Activated naive CD8-positive, alpha-beta T cell (primary cell): ENCODE measurements around the gene KLHL7.
"Not testable (repeated sequence)": the region's sequence is repeated elsewhere in the genome, so short reads cannot be mapped to it uniquely, and the experiment has no call there.

Source experiments
- H3K27ac Mint-ChIP-seq: one replicate; pipeline ENCODE4 v1.8.0; 2021; ENCODE audit warnings: mixed read lengths
- H3K27me3 Mint-ChIP-seq: one replicate; pipeline ENCODE4 v1.8.0; 2021; ENCODE audit warnings: mixed read lengths
- H3K36me3 Mint-ChIP-seq: one replicate; pipeline ENCODE4 v1.8.0; 2021; ENCODE audit warnings: mixed read lengths
- H3K4me1 Mint-ChIP-seq: one replicate; pipeline ENCODE4 v1.8.0; 2021; ENCODE audit warnings: low read depth, mixed read lengths
- H3K4me3 Mint-ChIP-seq: one replicate; pipeline ENCODE4 v1.8.0; 2021; ENCODE audit warnings: mild to moderate bottlenecking, mixed read lengths
- H3K9me3 Mint-ChIP-seq: one replicate; pipeline ENCODE4 v1.8.0; 2021; ENCODE audit warnings: low read depth, mixed read lengths

KLHL7 gene

GRCh38 chr7:23210506-23210905, 104.9 kb downstream of the KLHL7 start:
- H3K27ac Mint-ChIP-seq: no peak overlapping the region
- H3K4me3 Mint-ChIP-seq: no peak overlapping the region
- H3K4me1 Mint-ChIP-seq: peaks cover 2% of the 10 kb centered on the region
- H3K36me3 Mint-ChIP-seq: peaks cover 2% of the 10 kb centered on the region
- H3K27me3 Mint-ChIP-seq: peaks cover 24% of the 10 kb centered on the region
- H3K9me3 Mint-ChIP-seq: no peaks in the 10 kb centered on the region

GRCh38 chr7:23211589-23211988, 106.0 kb downstream of the KLHL7 start:
- H3K36me3 Mint-ChIP-seq: no peaks in the 10 kb centered on the region
- H3K4me3 Mint-ChIP-seq: no peak overlapping the region
- no peaks in the 10 kb centered on the region for H3K4me1 Mint-ChIP-seq
- no peaks in the 10 kb centered on the region for H3K9me3 Mint-ChIP-seq
- no peak overlapping the region for H3K27ac Mint-ChIP-seq
- peaks cover 19% of the 10 kb centered on the region for H3K27me3 Mint-ChIP-seq

- H3K4me1 Mint-ChIP-seq: no peaks in the 10 kb centered on the region
- H3K27ac Mint-ChIP-seq: no peak overlapping the region
- no peaks in the 10 kb centered on the region for H3K9me3 Mint-ChIP-seq
- H3K4me3 Mint-ChIP-seq: no peak overlapping the region
- H3K36me3 Mint-ChIP-seq: no peaks in the 10 kb centered on the region
- peaks cover 18% of the 10 kb centered on the region for H3K27me3 Mint-ChIP-seq
These were observed 106.8 kb downstream of the KLHL7 start for GRCh38 chr7:23212395-23212794.

- no peaks in the 10 kb centered on the region for H3K9me3 Mint-ChIP-seq
- no peaks in the 10 kb centered on the region for H3K4me1 Mint-ChIP-seq
- peaks cover 13% of the 10 kb centered on the region for H3K27me3 Mint-ChIP-seq
- H3K27ac Mint-ChIP-seq: no peak overlapping the region
- H3K4me3 Mint-ChIP-seq: no peak overlapping the region
- H3K36me3 Mint-ChIP-seq: no peaks in the 10 kb centered on the region
These were observed 107.3 kb downstream of the KLHL7 start for GRCh38 chr7:23212841-23213240.

- no peak overlapping the region for H3K4me3 Mint-ChIP-seq
- H3K4me1 Mint-ChIP-seq: no peaks in the 10 kb centered on the region
- no peaks in the 10 kb centered on the region for H3K36me3 Mint-ChIP-seq
- H3K9me3 Mint-ChIP-seq: no peaks in the 10 kb centered on the region
- H3K27ac Mint-ChIP-seq: no peak overlapping the region
- H3K27me3 Mint-ChIP-seq: peaks cover 8% of the 10 kb centered on the region
These were observed 108.2 kb downstream of the KLHL7 start for GRCh38 chr7:23213755-23214154.

- no peak overlapping the region for H3K27ac Mint-ChIP-seq
- H3K9me3 Mint-ChIP-seq: no peaks in the 10 kb centered on the region
- H3K4me3 Mint-ChIP-seq: no peak overlapping the region
These were observed 108.8 kb downstream of the KLHL7 start for GRCh38 chr7:23214423-23214822.

GRCh38 chr7:23214938-23215337, 109.4 kb downstream of the KLHL7 start:
- no peak overlapping the region for H3K27ac Mint-ChIP-seq
- no peaks in the 10 kb centered on the region for H3K4me1 Mint-ChIP-seq
- peaks cover 4% of the 10 kb centered on the region for H3K27me3 Mint-ChIP-seq
- no peak overlapping the region for H3K4me3 Mint-ChIP-seq
- H3K9me3 Mint-ChIP-seq: no peaks in the 10 kb centered on the region
- no peaks in the 10 kb centered on the region for H3K36me3 Mint-ChIP-seq

More at GRCh38 chr7:23214423-23214822, 108.8 kb downstream of the KLHL7 start:
- H3K36me3 Mint-ChIP-seq: no peaks in the 10 kb centered on the region
- no peaks in the 10 kb centered on the region for H3K4me1 Mint-ChIP-seq
- peaks cover 5% of the 10 kb centered on the region for H3K27me3 Mint-ChIP-seq

GRCh38 chr7:23216021-23216420, 110.4 kb downstream of the KLHL7 start:
- Mint-ChIP-seq H3K27me3 (no peaks in the 10 kb centered on the region), H3K9me3 (no peaks in the 10 kb centered on the region), H3K36me3 (no peaks in the 10 kb centered on the region), H3K4me1 (no peaks in the 10 kb centered on the region), H3K27ac (no peak overlapping the region), H3K4me3 (no peak overlapping the region)

GRCh38 chr7:23218196-23218595, 112.6 kb downstream of the KLHL7 start:
- Mint-ChIP-seq H3K27ac (no peak overlapping the region), H3K4me1 (no peaks in the 10 kb centered on the region), H3K4me3 (no peak overlapping the region), H3K9me3 (no peaks in the 10 kb centered on the region), H3K36me3 (no peaks in the 10 kb centered on the region), H3K27me3 (no peaks in the 10 kb centered on the region)

- Mint-ChIP-seq H3K27me3 (peaks cover 2% of the 10 kb centered on the region), H3K27ac (no peak overlapping the region), H3K9me3 (no peaks in the 10 kb centered on the region), H3K4me1 (no peaks in the 10 kb centered on the region), H3K4me3 (no peak overlapping the region), H3K36me3 (no peaks in the 10 kb centered on the region)
These were observed 115.2 kb downstream of the KLHL7 start for GRCh38 chr7:23220690-23221305.

- H3K27me3 Mint-ChIP-seq: peaks cover 2% of the 10 kb centered on the region
- H3K4me3 Mint-ChIP-seq: no peak overlapping the region
- H3K9me3 Mint-ChIP-seq: no peaks in the 10 kb centered on the region
- no peaks in the 10 kb centered on the region for H3K36me3 Mint-ChIP-seq
- H3K4me1 Mint-ChIP-seq: no peaks in the 10 kb centered on the region
- H3K27ac Mint-ChIP-seq: no peak overlapping the region
These were observed 117.0 kb downstream of the KLHL7 start for GRCh38 chr7:23222439-23223030.

- H3K27me3 Mint-ChIP-seq, H3K9me3 Mint-ChIP-seq, H3K27ac Mint-ChIP-seq, H3K36me3 Mint-ChIP-seq, H3K4me3 Mint-ChIP-seq, H3K4me1 Mint-ChIP-seq: not testable (repeated sequence)
These were observed 118.8 kb downstream of the KLHL7 start for GRCh38 chr7:23224364-23224763.

- Mint-ChIP-seq H3K27me3 (peaks cover 2% of the 10 kb centered on the region), H3K9me3 (peaks cover 4% of the 10 kb centered on the region)
These were observed 121.4 kb downstream of the KLHL7 start for GRCh38 chr7:23226844-23227450.

More at GRCh38 chr7:23226844-23227450, 121.4 kb downstream of the KLHL7 start:
- no peak overlapping the region for H3K4me3 Mint-ChIP-seq
- no peak overlapping the region for H3K27ac Mint-ChIP-seq
- H3K4me1 Mint-ChIP-seq: no peaks in the 10 kb centered on the region
- H3K36me3 Mint-ChIP-seq: peaks cover 4% of the 10 kb centered on the region
